ENCODE data around the gene PPP1R1C.

The PPP1R1C gene

DNA sequence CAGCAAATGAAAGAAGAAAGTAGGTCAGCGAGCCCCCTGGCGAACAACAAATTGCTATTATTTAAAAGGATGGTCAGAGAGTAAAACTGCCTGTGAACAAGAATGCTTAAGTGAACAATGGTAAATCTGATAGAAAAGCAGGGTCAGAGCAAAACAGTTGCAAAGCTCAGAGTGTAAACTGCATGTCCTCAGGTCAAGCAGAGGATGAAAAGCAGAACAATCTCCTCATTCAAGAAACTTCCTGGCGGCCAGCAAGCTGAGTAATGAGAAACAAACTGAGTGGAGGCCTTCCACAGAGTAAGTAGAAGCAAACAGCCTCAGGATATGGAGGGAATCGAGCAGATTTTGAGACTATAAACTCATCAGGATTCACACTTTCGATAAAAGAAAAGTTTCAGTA, 117.9 kb downstream of the PPP1R1C start:
- Histone ChIP-seq H3K4me1 (ENCODE audit: control insufficient read depth, low read length) (peaks cover 6% of the 10 kb centered on the region), H3K4me3 (ENCODE audit: low read length) (no peak overlapping the region), H3K27me3 (ENCODE audit: control insufficient read depth, low read length) (no peaks in the 10 kb centered on the region), H3K4me2 (ENCODE audit: low read length) (no peak overlapping the region), H3F3A (ENCODE audit: control insufficient read depth, insufficient read depth) (no peaks in the 10 kb centered on the region), H3K9me3 (ENCODE audit: control insufficient read depth, insufficient read depth, low read length) (no peaks in the 10 kb centered on the region), H3K9me2 (replicated peaks; ENCODE audit: control insufficient read depth, low read length) (no peaks in the 10 kb centered on the region), H3K36me3 (ENCODE audit: control insufficient read depth, low read length) (no peaks in the 10 kb centered on the region), H3K79me2 (ENCODE audit: control insufficient read depth, low read length) (no peaks in the 10 kb centered on the region), H3K27ac (ENCODE audit: low read depth, low read length) (no peak overlapping the region), H4K20me1 (ENCODE audit: control insufficient read depth, insufficient read depth, low read depth, low read length) (no peaks in the 10 kb centered on the region)
- TF ChIP-seq, protein P1, sequence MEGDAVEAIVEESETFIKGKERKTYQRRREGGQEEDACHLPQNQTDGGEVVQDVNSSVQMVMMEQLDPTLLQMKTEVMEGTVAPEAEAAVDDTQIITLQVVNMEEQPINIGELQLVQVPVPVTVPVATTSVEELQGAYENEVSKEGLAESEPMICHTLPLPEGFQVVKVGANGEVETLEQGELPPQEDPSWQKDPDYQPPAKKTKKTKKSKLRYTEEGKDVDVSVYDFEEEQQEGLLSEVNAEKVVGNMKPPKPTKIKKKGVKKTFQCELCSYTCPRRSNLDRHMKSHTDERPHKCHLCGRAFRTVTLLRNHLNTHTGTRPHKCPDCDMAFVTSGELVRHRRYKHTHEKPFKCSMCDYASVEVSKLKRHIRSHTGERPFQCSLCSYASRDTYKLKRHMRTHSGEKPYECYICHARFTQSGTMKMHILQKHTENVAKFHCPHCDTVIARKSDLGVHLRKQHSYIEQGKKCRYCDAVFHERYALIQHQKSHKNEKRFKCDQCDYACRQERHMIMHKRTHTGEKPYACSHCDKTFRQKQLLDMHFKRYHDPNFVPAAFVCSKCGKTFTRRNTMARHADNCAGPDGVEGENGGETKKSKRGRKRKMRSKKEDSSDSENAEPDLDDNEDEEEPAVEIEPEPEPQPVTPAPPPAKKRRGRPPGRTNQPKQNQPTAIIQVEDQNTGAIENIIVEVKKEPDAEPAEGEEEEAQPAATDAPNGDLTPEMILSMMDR (IDR thresholded peaks at IDR 0.05; ENCODE audit: low read depth, low read length, poor library complexity, severe bottlenecking), result no peak

DNA sequence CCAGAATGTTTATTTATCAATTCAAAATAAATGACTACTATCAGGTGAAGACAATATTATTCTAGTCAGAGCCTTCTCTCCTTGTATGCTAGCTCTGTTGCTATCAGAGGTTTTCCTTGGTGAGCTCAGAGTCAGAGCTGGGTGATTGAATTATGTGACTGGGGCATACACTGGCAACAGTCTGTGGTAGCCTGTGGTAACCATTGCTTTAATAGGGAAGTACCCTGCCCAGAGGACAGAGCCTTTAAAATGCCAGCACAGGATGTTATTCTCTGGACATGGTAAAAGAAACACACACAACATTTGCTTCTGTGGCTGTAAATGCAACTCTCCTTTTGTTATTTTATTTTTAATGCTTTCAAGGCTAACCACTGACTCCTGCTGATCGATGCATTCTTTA, 124.7 kb downstream of the PPP1R1C start:
- Histone ChIP-seq H3K79me2 (ENCODE audit: control insufficient read depth, low read length) (no peaks in the 10 kb centered on the region), H3F3A (ENCODE audit: control insufficient read depth, insufficient read depth) (no peaks in the 10 kb centered on the region), H3K4me3 (ENCODE audit: low read length) (no peak overlapping the region), H3K4me1 (ENCODE audit: control insufficient read depth, low read length) (no peaks in the 10 kb centered on the region), H3K9me3 (ENCODE audit: control insufficient read depth, insufficient read depth, low read length) (no peaks in the 10 kb centered on the region), H3K36me3 (ENCODE audit: control insufficient read depth, low read length) (no peaks in the 10 kb centered on the region), H4K20me1 (ENCODE audit: control insufficient read depth, insufficient read depth, low read depth, low read length) (no peaks in the 10 kb centered on the region), H3K27ac (ENCODE audit: low read depth, low read length) (no peak overlapping the region), H3K9me2 (replicated peaks; ENCODE audit: control insufficient read depth, low read length) (no peaks in the 10 kb centered on the region), H3K27me3 (ENCODE audit: control insufficient read depth, low read length) (no peaks in the 10 kb centered on the region), H3K4me2 (ENCODE audit: low read length) (no peak overlapping the region)
- TF ChIP-seq EZH2phosphoT487 (IDR thresholded peaks at IDR 0.05; ENCODE audit: borderline replicate concordance, low read length), result no peak
- TF ChIP-seq, protein P1 (IDR thresholded peaks at IDR 0.05; ENCODE audit: low read depth, low read length, poor library complexity, severe bottlenecking), result no peak

DNA sequence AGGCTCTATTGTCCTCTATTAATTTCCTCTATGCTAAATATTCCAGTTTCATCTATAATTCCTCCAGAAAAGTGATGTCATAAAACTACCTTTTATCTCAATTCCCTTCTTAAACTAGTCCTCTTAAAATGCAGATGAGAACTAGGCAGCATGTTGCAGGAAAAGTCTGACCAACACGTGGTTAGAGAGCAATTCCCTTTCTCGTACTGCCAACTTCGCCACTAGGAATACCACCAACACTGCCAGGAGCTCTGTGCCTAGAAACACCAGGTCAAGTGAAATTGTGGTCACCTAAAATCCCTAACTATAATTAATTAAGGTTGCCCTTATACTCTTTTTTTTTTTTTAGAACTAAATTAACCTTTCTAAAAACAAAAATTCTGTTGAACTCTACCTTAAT, 127.7 kb downstream of the PPP1R1C start:
- H3K4me3 ChIP-seq (ENCODE audit: low read length), result no peak overlapping the region
- H4K20me1 ChIP-seq (ENCODE audit: control insufficient read depth, insufficient read depth, low read depth, low read length), result no peaks in the 10 kb centered on the region
- no peak overlapping the region for H3K4me2 ChIP-seq (ENCODE audit: low read length)
- H3F3A ChIP-seq (ENCODE audit: control insufficient read depth, insufficient read depth), result no peaks in the 10 kb centered on the region
- no peaks in the 10 kb centered on the region for H3K4me1 ChIP-seq (ENCODE audit: control insufficient read depth, low read length)
- H3K27me3 ChIP-seq (ENCODE audit: control insufficient read depth, low read length), result no peaks in the 10 kb centered on the region
- H3K9me3 ChIP-seq (ENCODE audit: control insufficient read depth, insufficient read depth, low read length), result no peaks in the 10 kb centered on the region
- TF ChIP-seq EZH2phosphoT487 (IDR thresholded peaks at IDR 0.05; ENCODE audit: borderline replicate concordance, low read length), result no peak
- TF ChIP-seq, protein P1 (IDR thresholded peaks at IDR 0.05; ENCODE audit: low read depth, low read length, poor library complexity, severe bottlenecking), result no peak
- no peaks in the 10 kb centered on the region for H3K36me3 ChIP-seq (ENCODE audit: control insufficient read depth, low read length)
- H3K79me2 ChIP-seq (ENCODE audit: control insufficient read depth, low read length), result no peaks in the 10 kb centered on the region
- no peak overlapping the region for H3K27ac ChIP-seq (ENCODE audit: low read depth, low read length)
- no peaks in the 10 kb centered on the region for H3K9me2 ChIP-seq (replicated peaks; ENCODE audit: control insufficient read depth, low read length)

DNA sequence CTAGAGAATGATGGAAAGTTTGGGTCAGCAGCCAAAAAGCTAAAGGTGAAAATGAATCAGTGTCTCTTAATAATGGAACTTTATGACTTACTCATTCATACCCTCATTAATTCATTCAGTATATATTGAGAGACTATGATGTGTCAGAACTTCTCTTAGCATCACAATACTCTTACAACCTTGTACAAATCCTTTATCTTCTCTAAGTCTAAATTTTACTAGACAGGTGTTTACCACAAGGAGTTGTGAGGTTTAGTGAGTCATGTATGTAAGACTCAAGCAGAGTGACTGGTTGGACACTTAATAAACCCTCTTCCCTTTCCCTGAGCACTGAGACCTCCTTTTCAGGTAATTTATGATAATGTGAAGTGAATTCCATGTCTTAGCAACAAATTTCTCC, 129.6 kb downstream of the PPP1R1C start:
- H3K9me3 ChIP-seq (ENCODE audit: control insufficient read depth, insufficient read depth, low read length), result no peaks in the 10 kb centered on the region
- no peaks in the 10 kb centered on the region for H4K20me1 ChIP-seq (ENCODE audit: control insufficient read depth, insufficient read depth, low read depth, low read length)
- H3K27me3 ChIP-seq (ENCODE audit: control insufficient read depth, low read length), result no peaks in the 10 kb centered on the region
- H3K4me1 ChIP-seq (ENCODE audit: control insufficient read depth, low read length), result no peaks in the 10 kb centered on the region
- no peak overlapping the region for H3K4me3 ChIP-seq (ENCODE audit: low read length)
- H3F3A ChIP-seq (ENCODE audit: control insufficient read depth, insufficient read depth), result no peaks in the 10 kb centered on the region
- no peaks in the 10 kb centered on the region for H3K9me2 ChIP-seq (replicated peaks; ENCODE audit: control insufficient read depth, low read length)
- H3K4me2 ChIP-seq (ENCODE audit: low read length), result no peak overlapping the region
- no peaks in the 10 kb centered on the region for H3K79me2 ChIP-seq (ENCODE audit: control insufficient read depth, low read length)
- no peaks in the 10 kb centered on the region for H3K36me3 ChIP-seq (ENCODE audit: control insufficient read depth, low read length)
- no peak overlapping the region for H3K27ac ChIP-seq (ENCODE audit: low read depth, low read length)
- TF ChIP-seq EZH2phosphoT487 (IDR thresholded peaks at IDR 0.05; ENCODE audit: borderline replicate concordance, low read length), result no peak
- TF ChIP-seq, protein P1 (IDR thresholded peaks at IDR 0.05; ENCODE audit: low read depth, low read length, poor library complexity, severe bottlenecking), result no peak
